Osteoblast (primary cell): ENCODE results near the gene HCLS1. TPM values are rescaled to one million over a fixed set of nuclear protein-coding genes. Genes with fewer than 3 reads are reported as not detected.

Experiments used
- DNase-seq: peaks from one replicate; pipeline ENCODE4 v3.0.0; 2011; ENCODE audit warnings: low spot score, mixed read lengths; ENCODE audit not compliant: insufficient read length; ENCODE audit errors: missing footprints
- H2AFZ ChIP-seq: 2 replicates; pipeline ENCODE4 v1.6.0; 2011; ENCODE audit warnings: mild to moderate bottlenecking, low read length
- H3K27ac ChIP-seq: 2 replicates; pipeline ENCODE4 v1.5.1; 2011; ENCODE audit warnings: mild to moderate bottlenecking, low read depth, low read length, moderate library complexity
- H3K27me3 ChIP-seq: 2 replicates; pipeline ENCODE4 v1.6.0; 2012; ENCODE audit warnings: mild to moderate bottlenecking, control low read depth, inconsistent platforms, low read length, moderate library complexity; ENCODE audit not compliant: insufficient read depth
- H3K36me3 ChIP-seq: 2 replicates; pipeline ENCODE4 v1.5.1; 2011; ENCODE audit warnings: mild to moderate bottlenecking, low read length, control low read depth, moderate library complexity; ENCODE audit not compliant: insufficient read depth
- H3K4me1 ChIP-seq: 2 replicates; pipeline ENCODE4 v1.5.1; 2011; ENCODE audit warnings: mild to moderate bottlenecking, low read length, control low read depth, moderate library complexity; ENCODE audit not compliant: insufficient read depth
- H3K4me2 ChIP-seq: 2 replicates; pipeline ENCODE4 v1.6.0; 2011; ENCODE audit warnings: mild to moderate bottlenecking, low read length; ENCODE audit not compliant: insufficient read depth
- H3K4me3 ChIP-seq: fragments of 200-600 bp; sonication (generic); 3 replicates; pipeline ENCODE4 v1.5.1; 2012; ENCODE audit warnings: mild to moderate bottlenecking, low read length, inconsistent platforms; ENCODE audit not compliant: insufficient read depth
- H3K79me2 ChIP-seq: 2 replicates; pipeline ENCODE4 v1.6.0; 2012; ENCODE audit warnings: mild to moderate bottlenecking, low read length, control low read depth, inconsistent platforms; ENCODE audit not compliant: insufficient read depth
- H3K9me3 ChIP-seq: 2 replicates; pipeline ENCODE4 v1.5.1; 2011; ENCODE audit warnings: low read depth, low read length, control low read depth
- H4K20me1 ChIP-seq: 2 replicates; pipeline ENCODE4 v1.6.0; 2012; ENCODE audit warnings: mild to moderate bottlenecking, low read length, control low read depth; ENCODE audit not compliant: insufficient read depth
- total RNA-seq: library from RNA; depleted of rRNA; stranded (reverse); fragments of >200 nt; gene quantifications from 2 replicates; pipeline ENCODE4 v1.2.3, GENCODE V29; 2012
- TF ChIP-seq, protein P1 (sequence below): IDR thresholded peaks from 2 replicates; pipeline ENCODE4 v1.5.1; 2011; ENCODE audit warnings: mild to moderate bottlenecking, low read depth, low read length, moderate library complexity; ENCODE audit errors: extremely low read depth

Gene HCLS1
- total RNA-seq, 1 donor: 2.9 TPM

DNA sequence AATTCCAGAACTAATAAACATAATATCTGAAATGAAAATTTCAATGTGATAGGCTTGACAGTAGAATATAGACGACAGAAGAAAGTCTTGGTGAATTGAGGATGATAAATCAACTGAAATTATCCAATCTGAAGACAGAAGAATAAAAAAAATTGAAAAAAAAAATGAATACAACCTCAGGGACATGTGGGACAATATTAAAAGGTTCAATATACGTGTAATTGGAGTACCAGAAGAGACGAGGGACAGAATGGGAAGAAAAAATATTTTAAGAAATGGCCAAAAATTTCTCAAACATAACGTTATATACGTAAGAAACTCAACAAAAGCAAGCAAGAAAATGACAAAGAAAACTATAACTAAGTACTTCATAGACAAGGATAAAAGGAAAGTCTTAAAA, 43.3 kb upstream of the HCLS1 start:
- TF ChIP-seq, protein P1, sequence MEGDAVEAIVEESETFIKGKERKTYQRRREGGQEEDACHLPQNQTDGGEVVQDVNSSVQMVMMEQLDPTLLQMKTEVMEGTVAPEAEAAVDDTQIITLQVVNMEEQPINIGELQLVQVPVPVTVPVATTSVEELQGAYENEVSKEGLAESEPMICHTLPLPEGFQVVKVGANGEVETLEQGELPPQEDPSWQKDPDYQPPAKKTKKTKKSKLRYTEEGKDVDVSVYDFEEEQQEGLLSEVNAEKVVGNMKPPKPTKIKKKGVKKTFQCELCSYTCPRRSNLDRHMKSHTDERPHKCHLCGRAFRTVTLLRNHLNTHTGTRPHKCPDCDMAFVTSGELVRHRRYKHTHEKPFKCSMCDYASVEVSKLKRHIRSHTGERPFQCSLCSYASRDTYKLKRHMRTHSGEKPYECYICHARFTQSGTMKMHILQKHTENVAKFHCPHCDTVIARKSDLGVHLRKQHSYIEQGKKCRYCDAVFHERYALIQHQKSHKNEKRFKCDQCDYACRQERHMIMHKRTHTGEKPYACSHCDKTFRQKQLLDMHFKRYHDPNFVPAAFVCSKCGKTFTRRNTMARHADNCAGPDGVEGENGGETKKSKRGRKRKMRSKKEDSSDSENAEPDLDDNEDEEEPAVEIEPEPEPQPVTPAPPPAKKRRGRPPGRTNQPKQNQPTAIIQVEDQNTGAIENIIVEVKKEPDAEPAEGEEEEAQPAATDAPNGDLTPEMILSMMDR: no peak
- Histone ChIP-seq H2AFZ (no peak overlapping the region), H3K4me1 (no peaks in the 10 kb centered on the region), H3K27ac (no peak overlapping the region), H3K4me2 (no peak overlapping the region), H3K9me3 (no peaks in the 10 kb centered on the region), H4K20me1 (peaks cover 5% of the 10 kb centered on the region), H3K36me3 (peaks cover 3% of the 10 kb centered on the region), H3K27me3 (no peaks in the 10 kb centered on the region), H3K4me3 (no peak overlapping the region), H3K79me2 (peaks cover 3% of the 10 kb centered on the region)
- DNase-seq: no peak

DNA sequence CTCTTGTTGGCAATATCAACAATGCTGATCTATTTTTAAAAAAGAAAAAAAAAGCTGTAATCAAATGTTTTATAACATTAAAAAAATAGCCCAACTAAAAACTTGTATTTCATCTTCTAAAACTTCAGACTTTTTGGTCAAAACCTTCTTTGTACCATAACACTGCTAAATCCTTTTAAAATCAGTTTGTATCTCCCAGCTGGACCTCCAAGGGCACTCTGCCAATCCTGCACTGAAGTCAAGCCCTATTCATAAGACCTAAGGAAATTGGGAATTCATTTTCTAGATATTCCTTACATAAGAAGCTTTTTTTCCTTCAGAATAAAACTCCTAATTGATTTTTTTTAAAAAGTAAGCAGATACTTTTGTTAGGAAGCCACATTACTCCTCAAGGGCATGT, 38.2 kb upstream of the HCLS1 start:
- Histone ChIP-seq H3K27ac (no peak overlapping the region), H3K4me2 (no peak overlapping the region), H3K9me3 (no peaks in the 10 kb centered on the region), H3K27me3 (no peaks in the 10 kb centered on the region), H4K20me1 (peaks cover 5% of the 10 kb centered on the region), H3K36me3 (peaks cover 28% of the 10 kb centered on the region), H3K4me1 (no peaks in the 10 kb centered on the region), H2AFZ (no peak overlapping the region), H3K79me2 (no peaks in the 10 kb centered on the region), H3K4me3 (no peak overlapping the region)
- TF ChIP-seq, protein P1: no peak
- no peak for DNase-seq

DNA sequence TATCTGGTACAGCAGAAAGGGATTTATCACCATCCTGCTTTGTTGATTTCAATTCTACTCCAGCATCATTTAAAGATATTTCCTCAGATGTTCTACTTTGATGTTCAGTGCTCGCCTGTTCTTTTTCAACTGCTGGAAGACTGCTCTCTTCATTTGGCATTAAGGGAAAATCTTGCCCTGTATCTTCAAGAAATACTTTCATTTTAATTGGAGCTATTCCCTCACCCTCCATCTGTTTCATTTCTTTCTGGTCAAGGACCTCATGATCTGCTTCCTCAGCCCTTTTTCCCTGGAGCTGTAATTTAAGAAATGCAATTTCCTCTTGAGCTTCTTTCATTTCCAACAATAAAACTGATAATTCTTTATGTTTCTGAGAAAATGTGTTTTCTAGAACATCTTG, 37.8 kb upstream of the HCLS1 start:
- H3K4me3 ChIP-seq: no peak overlapping the region
- H3K4me2 ChIP-seq: no peak overlapping the region
- no peaks in the 10 kb centered on the region for H3K79me2 ChIP-seq
- no peaks in the 10 kb centered on the region for H3K27me3 ChIP-seq
- peaks cover 28% of the 10 kb centered on the region for H3K36me3 ChIP-seq
- no peak overlapping the region for H2AFZ ChIP-seq
- no peak for DNase-seq
- H3K9me3 ChIP-seq: no peaks in the 10 kb centered on the region
- no peaks in the 10 kb centered on the region for H3K4me1 ChIP-seq
- TF ChIP-seq, protein P1: no peak
- peaks cover 5% of the 10 kb centered on the region for H4K20me1 ChIP-seq
- no peak overlapping the region for H3K27ac ChIP-seq

DNA sequence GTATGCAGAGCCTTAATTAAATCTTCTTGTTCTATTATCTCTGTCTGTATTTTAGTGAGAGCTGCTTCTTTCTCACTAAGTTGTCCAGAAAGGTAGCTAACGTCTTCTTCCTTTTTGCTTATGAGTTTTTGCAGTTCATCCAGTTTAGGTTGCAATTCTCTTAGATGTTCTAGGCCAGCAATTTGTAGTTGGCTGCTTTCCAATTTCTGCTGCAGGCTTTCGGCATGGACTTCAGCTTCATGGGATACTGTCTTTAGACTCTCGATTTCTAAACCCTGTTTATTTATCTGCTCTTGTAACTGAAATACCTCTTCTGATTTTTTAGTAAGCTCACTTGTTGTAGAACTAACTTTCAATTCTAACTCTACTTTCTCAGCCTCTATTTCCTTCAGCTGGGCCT, 35.5 kb upstream of the HCLS1 start:
- Histone ChIP-seq H3K4me2 (no peak overlapping the region), H3K4me1 (no peaks in the 10 kb centered on the region), H3K27ac (no peak overlapping the region), H4K20me1 (peaks cover 3% of the 10 kb centered on the region), H3K36me3 (peaks cover 47% of the 10 kb centered on the region), H2AFZ (no peak overlapping the region), H3K4me3 (no peak overlapping the region), H3K9me3 (no peaks in the 10 kb centered on the region), H3K27me3 (no peaks in the 10 kb centered on the region), H3K79me2 (no peaks in the 10 kb centered on the region)
- TF ChIP-seq, protein P1: no peak
- no peak for DNase-seq
